ENCODE data around the gene SV2C. TPM values are rescaled to one million over a fixed set of nuclear protein-coding genes. Genes with fewer than 3 reads are reported as not detected.
A peak's percentile ranks its signal among the peaks of the same experiment; 100 is the strongest.
"Not testable (repeated sequence)": the region's sequence is repeated elsewhere in the genome, so short reads cannot be mapped to it uniquely, and the experiment has no call there.

Gene SV2C
- total RNA-seq, 1 donor from 2014 or later, result 0.60 TPM

GRCh38 chr5:76337953-76338451 is 254.8 kb downstream of the SV2C start:
- peak; percentile 48 for DNase-seq (ENCODE audit: low spot score)

GRCh38 chr5:76339919-76340318 is 256.7 kb downstream of the SV2C start:
- DNase-seq (ENCODE audit: low spot score), result no peak

- DNase-seq (ENCODE audit: low spot score), result no peak
Measured at GRCh38 chr5:76341651-76342334, 258.6 kb downstream of the SV2C start.

- DNase-seq (ENCODE audit: low spot score), result no peak
Measured at GRCh38 chr5:76342474-76342873, 259.3 kb downstream of the SV2C start.

- no peak for DNase-seq (ENCODE audit: low spot score)
Measured at GRCh38 chr5:76345582-76345981, 262.4 kb downstream of the SV2C start.

- no peak for DNase-seq (ENCODE audit: low spot score)
Measured at GRCh38 chr5:76351176-76351575, 268.0 kb downstream of the SV2C start.

GRCh38 chr5:76351577-76351976 is 268.4 kb downstream of the SV2C start:
- DNase-seq (ENCODE audit: low spot score), result no peak

- no peak for DNase-seq (ENCODE audit: low spot score)
Measured at GRCh38 chr5:76356887-76357286, 273.7 kb downstream of the SV2C start.

- no peak for DNase-seq (ENCODE audit: low spot score)
Measured at GRCh38 chr5:76363352-76364225, 280.4 kb downstream of the SV2C start.

- no peak for DNase-seq (ENCODE audit: low spot score)
Measured at GRCh38 chr5:76364226-76364589, 281.0 kb downstream of the SV2C start.

GRCh38 chr5:76365561-76365960 is 282.4 kb downstream of the SV2C start:
- DNase-seq (ENCODE audit: low spot score), result no peak

- no peak for DNase-seq (ENCODE audit: low spot score)
Measured at GRCh38 chr5:76366596-76366995, 283.4 kb downstream of the SV2C start.

GRCh38 chr5:76367623-76368371 is 284.6 kb downstream of the SV2C start:
- DNase-seq (ENCODE audit: low spot score), result no peak

GRCh38 chr5:76368941-76369340 is 285.8 kb downstream of the SV2C start:
- no peak for DNase-seq (ENCODE audit: low spot score)

- not testable (repeated sequence) for DNase-seq (ENCODE audit: low spot score)
Measured at GRCh38 chr5:76369668-76370067, 286.5 kb downstream of the SV2C start.

- no peak for DNase-seq (ENCODE audit: low spot score)
Measured at GRCh38 chr5:76371960-76372322, 288.8 kb downstream of the SV2C start.

GRCh38 chr5:76372323-76373054 is 289.3 kb downstream of the SV2C start:
- no peak for DNase-seq (ENCODE audit: low spot score)

GRCh38 chr5:76376148-76376865 is 293.1 kb downstream of the SV2C start:
- no peak for DNase-seq (ENCODE audit: low spot score)

- DNase-seq (ENCODE audit: low spot score), result no peak
Measured at GRCh38 chr5:76376866-76377230, 293.7 kb downstream of the SV2C start.

GRCh38 chr5:76378355-76378754 is 295.2 kb downstream of the SV2C start:
- no peak for DNase-seq (ENCODE audit: low spot score)

GRCh38 chr5:76379316-76379715 is 296.1 kb downstream of the SV2C start:
- no peak for DNase-seq (ENCODE audit: low spot score)
